GM06990 (cell line): Measurements from ENCODE around the gene SRGAP1.
A peak's percentile ranks its signal among the peaks of the same experiment; 100 is the strongest.

ENCODE experiments used
- DNase-seq: peaks from one replicate; pipeline ENCODE4 v3.0.0-alpha.2; 2011; ENCODE audit not compliant: insufficient read length; ENCODE audit errors: extremely low read depth
- H3K27me3 ChIP-seq: replicated peaks from 2 replicates; pipeline ENCODE4 v1.6.0; 2011; ENCODE audit warnings: low read length; ENCODE audit not compliant: control insufficient read depth, insufficient read depth
- H3K36me3 ChIP-seq: 2 replicates; pipeline ENCODE4 v1.5.1; 2011; ENCODE audit warnings: low read length; ENCODE audit not compliant: control insufficient read depth, insufficient read depth
- H3K4me3 ChIP-seq: replicated peaks from 2 replicates; pipeline ENCODE4 v1.5.1; 2011; ENCODE audit warnings: low read depth, mild to moderate bottlenecking, control low read depth, low read length
- CTCF ChIP-seq: IDR thresholded peaks from 2 replicates; pipeline ENCODE4 v1.5.1; 2011; ENCODE audit warnings: low read length, control low read depth, mild to moderate bottlenecking, inconsistent platforms; ENCODE audit not compliant: insufficient read depth, poor library complexity, severe bottlenecking

The SRGAP1 gene

GRCh38 chr12:63844391-63845341 lies at the start of gene SRGAP1:
TSS of gene SRGAP1 (plus strand) at chr12:63844700. CDS start at chr12:63844817, 117 bp downstream.
- Histone ChIP-seq H3K4me3 (peak within 1 kb of the TSS; percentile 71), H3K27me3 (peaks cover 2% of the 10 kb centered on the region), H3K36me3 (no peaks in the 10 kb centered on the region)
- no peak for TF ChIP-seq CTCF
- no peak for DNase-seq

GRCh38 chr12:63795032-63795687 lies 49.3 kb upstream of the SRGAP1 start:
- Histone ChIP-seq H3K36me3 (no peaks in the 10 kb centered on the region; the same call in 1 of the 2 replicates), H3K27me3 (no peaks in the 10 kb centered on the region), H3K4me3 (no peak overlapping the region)
- DNase-seq = no peak
- TF ChIP-seq CTCF = no peak

GRCh38 chr12:63795944-63796343 lies 48.6 kb upstream of the SRGAP1 start:
- H3K27me3 ChIP-seq = no peaks in the 10 kb centered on the region
- no peak overlapping the region for H3K4me3 ChIP-seq
- TF ChIP-seq CTCF = no peak
- no peaks in the 10 kb centered on the region; the same call in 1 of the 2 replicates for H3K36me3 ChIP-seq
- no peak for DNase-seq

- peak; percentile 45 for TF ChIP-seq CTCF
- no peak overlapping the region for H3K4me3 ChIP-seq
- H3K36me3 ChIP-seq = no peaks in the 10 kb centered on the region; the same call in 1 of the 2 replicates
- no peaks in the 10 kb centered on the region for H3K27me3 ChIP-seq
- DNase-seq = no peak
Measured at GRCh38 chr12:63802012-63802608, 42.4 kb upstream of the SRGAP1 start.

- Histone ChIP-seq H3K27me3 (no peaks in the 10 kb centered on the region), H3K36me3 (peaks cover 1% of the 10 kb centered on the region), H3K4me3 (no peak overlapping the region)
- DNase-seq = no peak
- TF ChIP-seq CTCF = no peak
Measured at GRCh38 chr12:63804746-63805145, 39.8 kb upstream of the SRGAP1 start.
